ENCODE data around the gene KRT39. TPM values are rescaled to one million over a fixed set of nuclear protein-coding genes. Genes with fewer than 3 reads are reported as not detected.

Gene KRT39
- total RNA-seq, 2 donors from 2014 or later: not detected

DNA sequence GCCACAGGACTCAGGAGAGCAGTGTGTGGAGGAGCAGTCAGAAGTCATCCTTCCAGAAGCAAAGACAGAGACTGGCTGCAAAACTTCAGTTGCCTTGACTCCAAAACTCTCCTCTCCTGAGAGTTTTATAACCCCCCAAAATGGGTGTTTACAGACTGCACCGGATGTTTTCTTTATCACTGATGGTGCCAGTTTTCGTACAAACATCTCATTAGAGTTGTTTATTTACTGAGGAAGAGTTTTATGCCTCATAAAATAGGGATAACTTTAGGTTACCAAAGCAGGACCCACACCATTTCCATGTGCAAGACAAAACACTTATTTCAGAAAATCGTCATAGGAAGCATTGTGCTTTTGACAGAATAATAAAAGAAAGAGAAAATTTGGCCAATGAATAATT lies 17.5 kb upstream of the KRT39 start, which contains the start of gene KRT40:
Gene KRT40 (minus strand): TSS at position 101 of the 400 bp plus-strand sequence. CDS start 53 bp downstream, at position 48.
- intact Hi-C loops (cut with DNase I): no loop called here
- ATAC-seq: no peak
- DNase-seq: no peak

DNA sequence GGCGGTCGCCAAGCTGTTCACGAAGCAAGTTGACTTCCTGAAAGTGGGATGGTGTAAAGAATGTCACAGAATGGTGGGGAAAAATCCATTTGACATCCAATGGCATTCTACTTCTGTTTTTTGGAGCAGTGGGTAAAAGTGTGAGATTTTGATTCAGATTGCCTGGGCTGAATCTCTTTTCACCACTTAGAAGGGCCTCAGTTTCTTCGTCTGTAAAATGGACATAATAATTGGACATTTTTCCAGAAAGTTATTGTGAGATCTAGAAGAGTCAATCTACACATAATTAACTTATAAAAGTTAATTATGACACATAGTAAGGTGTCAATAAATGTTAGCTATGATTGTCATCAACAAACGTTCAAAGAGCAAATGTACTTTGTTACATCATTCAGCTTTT lies 14.4 kb upstream of the KRT39 start:
- DNase-seq (no peak), ATAC-seq (no peak)
- intact Hi-C loops (cut with DNase I): no loop called here

- ATAC-seq: peak; percentile 19 to 39
- no peak for DNase-seq
- intact Hi-C loops (cut with DNase I): no loop called here
Observed at GRCh38 chr17:40980596-40980995, 13.8 kb upstream of the KRT39 start.

GRCh38 chr17:40980117-40980516 lies 13.4 kb upstream of the KRT39 start:
- ATAC-seq (no peak), DNase-seq (no peak)
- intact Hi-C loops (cut with DNase I): no loop called here

GRCh38 chr17:40978575-40979151 lies 11.9 kb upstream of the KRT39 start:
- intact Hi-C loops (cut with DNase I): no loop called here
- DNase-seq (no peak), ATAC-seq (no peak)

DNA sequence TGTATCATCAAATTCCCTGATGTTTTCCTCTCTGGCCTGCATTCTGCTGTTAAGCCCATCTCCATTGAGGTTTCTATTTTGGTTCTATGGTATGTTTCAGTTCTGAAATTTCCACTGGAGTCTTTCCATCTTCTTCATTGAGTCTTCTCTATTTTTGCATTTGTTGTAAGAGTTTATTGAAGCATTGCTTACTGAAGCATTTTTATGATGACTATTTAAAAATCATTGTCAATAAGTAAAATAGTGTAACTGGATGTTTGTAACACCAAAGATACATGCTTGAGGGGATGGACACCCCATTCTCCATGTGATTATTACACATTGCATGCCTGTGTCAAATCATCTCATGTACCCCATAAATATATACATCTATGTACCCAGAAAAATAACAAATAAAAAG lies 8.8 kb upstream of the KRT39 start:
- ATAC-seq (no peak), DNase-seq (no peak)
- intact Hi-C loops (cut with DNase I): no loop called here

GRCh38 chr17:40974366-40974765 lies 7.6 kb upstream of the KRT39 start:
- intact Hi-C loops (cut with DNase I): no loop called here

GRCh38 chr17:40967582-40967981 lies 834 bp upstream of the KRT39 start:
- intact Hi-C loops (cut with DNase I): no loop called here
- no peak for ATAC-seq
- no peak for DNase-seq

More at GRCh38 chr17:40974366-40974765, 7.6 kb upstream of the KRT39 start:
- DNase-seq (no peak), ATAC-seq (no peak)

GRCh38 chr17:40963838-40964237 lies 2.9 kb downstream of the KRT39 start:
- DNase-seq (no peak), ATAC-seq (no peak)
- intact Hi-C loops (cut with DNase I): no loop called here

GRCh38 chr17:40962059-40962561 lies 4.6 kb downstream of the KRT39 start:
- ATAC-seq (no peak), DNase-seq (no peak)
- intact Hi-C loops (cut with DNase I): no loop called here

DNA sequence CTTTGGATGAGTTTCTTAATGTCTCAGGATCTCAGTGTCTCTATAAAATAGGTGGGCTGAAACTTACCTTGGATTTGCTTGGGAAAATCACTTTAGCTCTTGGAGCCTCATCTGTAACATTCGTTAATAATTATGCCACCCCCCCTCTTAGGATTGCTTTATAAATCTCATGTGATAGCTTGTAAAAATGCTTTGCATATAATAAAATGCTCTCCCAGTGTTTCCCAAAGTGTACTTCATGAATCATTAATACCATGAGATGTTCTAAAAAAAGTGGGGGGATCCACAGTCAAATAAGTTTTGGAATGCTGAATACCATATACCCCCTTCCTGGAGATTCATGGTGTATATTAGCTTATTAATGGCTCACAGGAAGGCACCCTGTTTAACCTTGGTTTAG lies 5.2 kb downstream of the KRT39 start:
- ATAC-seq (no peak), DNase-seq (no peak)
- intact Hi-C loops (cut with DNase I): no loop called here

DNA sequence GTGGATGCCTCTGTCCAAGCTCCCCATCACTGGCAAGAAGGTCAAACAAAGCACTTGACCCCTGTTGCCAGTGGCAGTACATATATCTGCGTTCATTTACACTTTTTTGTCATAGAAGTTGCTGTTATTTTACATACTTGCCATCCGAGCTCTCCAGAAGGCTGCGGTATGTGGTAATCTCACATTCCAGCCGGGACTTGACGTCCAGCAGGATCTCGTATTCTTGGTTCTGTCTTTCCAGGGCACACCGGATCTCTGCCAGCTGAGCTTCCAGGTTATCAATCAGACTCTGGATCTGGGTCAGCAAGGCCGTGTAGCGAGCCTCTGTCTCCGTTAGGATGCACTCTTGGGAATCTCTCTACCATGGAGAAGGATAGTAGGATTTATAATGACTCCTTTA lies 6.6 kb downstream of the KRT39 start:
- DNase-seq: no peak
- intact Hi-C loops (cut with DNase I): no loop called here
- no peak for ATAC-seq

- intact Hi-C loops (cut with DNase I): no loop called here
- DNase-seq (no peak), ATAC-seq (no peak)
Observed at GRCh38 chr17:40958086-40958953, 8.4 kb downstream of the KRT39 start.

DNA sequence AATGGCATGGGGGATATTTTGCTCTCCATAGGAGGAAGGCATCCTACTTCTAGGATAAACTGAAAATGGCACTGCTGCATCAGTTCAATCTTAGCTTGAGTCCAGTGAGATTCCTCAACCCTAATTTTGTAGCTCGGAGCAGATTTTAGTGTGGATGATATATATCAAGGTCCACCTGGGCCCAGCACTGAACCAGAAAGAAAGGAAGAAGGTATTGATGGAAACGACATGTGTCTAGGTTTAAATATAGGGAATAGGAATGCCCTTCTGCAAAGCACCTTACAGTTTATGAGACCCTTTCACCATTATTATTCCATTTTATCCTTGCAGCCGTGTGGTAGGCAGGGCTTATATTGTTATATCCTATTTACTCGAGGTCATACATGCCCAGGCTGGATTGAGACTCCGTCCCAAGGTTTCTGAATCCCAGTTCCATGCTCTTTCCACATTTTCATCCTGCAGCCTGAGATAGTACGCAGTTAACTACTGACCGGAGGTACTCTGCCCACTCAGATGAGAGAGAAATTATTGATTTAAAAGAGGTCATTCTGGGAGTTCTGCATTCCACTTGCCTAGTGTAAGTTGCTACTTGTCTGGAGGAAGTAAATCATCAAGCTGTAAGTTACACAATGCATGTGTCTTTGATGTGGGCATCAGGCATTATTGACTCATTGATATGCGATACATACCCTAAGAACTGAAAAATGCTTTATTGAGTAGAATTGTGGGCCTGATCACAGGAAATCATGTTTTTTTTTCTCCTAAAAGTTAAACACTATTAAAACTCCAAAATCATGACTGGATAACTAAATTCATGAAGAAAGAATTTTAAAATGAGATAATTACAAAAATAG lies 10.1 kb downstream of the KRT39 start:
- intact Hi-C loops (cut with DNase I): no loop called here
- ATAC-seq (no peak), DNase-seq (no peak)

DNA sequence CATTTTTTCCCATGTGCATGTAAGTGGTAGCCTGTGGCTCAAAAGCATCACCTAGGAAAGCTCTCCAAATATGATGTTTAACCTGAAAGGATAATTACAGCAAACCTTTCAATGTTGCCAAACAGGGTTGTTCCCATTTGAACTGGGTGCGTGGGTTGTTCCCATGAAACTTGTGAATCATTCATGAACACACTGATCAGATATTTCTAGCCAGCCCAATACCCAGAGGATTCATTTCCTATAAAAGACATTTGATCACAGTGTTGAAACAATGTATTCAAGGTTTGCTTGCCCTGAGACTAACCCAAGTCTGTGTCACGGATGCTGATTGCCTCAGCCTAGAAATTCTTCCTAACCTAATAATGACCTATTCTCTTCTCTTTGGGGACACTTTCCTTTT lies 12.9 kb downstream of the KRT39 start:
- no peak for DNase-seq
- intact Hi-C loops (cut with DNase I): no loop called here
- ATAC-seq: no peak

GRCh38 chr17:40952661-40953060 lies 14.1 kb downstream of the KRT39 start:
- no peak for DNase-seq
- ATAC-seq: no peak
- intact Hi-C loops (cut with DNase I): no loop called here

DNA sequence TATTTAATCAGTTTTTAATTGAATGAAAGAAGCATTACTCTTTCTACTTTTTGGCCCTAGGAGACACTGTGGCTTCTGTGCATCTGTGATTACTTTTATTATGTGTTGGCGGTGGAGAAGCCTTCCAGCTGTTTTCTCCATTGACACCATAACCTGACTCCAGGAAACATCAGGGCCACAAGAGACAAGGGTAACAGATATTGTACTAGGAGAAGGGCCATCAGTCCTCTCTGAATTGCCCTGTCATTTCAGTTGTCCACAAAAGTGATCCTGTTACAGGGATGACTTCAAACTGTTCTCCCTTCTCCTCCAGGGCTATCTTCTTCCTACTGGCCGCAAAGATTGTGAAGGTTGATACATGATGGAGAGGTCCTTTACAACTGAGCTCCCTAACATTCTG lies 14.6 kb downstream of the KRT39 start:
- DNase-seq (no peak), ATAC-seq (no peak)
- intact Hi-C loops (cut with DNase I): no loop called here

- intact Hi-C loops (cut with DNase I): no loop called here
- DNase-seq (no peak), ATAC-seq (no peak)
Observed at GRCh38 chr17:40951011-40951622, 15.6 kb downstream of the KRT39 start.

GRCh38 chr17:40950176-40950575 lies 16.6 kb downstream of the KRT39 start:
- ATAC-seq (no peak), DNase-seq (no peak)
- intact Hi-C loops (cut with DNase I): no loop called here
